ENCODE results near the gene THADA.

- TF ChIP-seq CTCF (IDR thresholded peaks at IDR 0.05): no peak
- no peak for TF ChIP-seq POLR2AphosphoS5 (IDR thresholded peaks at IDR 0.05)
These were observed 73.7 kb downstream of the THADA start for GRCh38 chr2:43522177-43522576.

All from suprapubic skin (tissue), 3 donors.